HG03159 (cell line): ENCODE measurements around the gene UQCRC2.
"Not testable (repeated sequence)": the region's sequence is repeated elsewhere in the genome, so short reads cannot be mapped to it uniquely, and the experiment has no call there.

Experiments
- ATAC-seq: cut with Tn5 transposase; IDR thresholded peaks from one replicate; pipeline ENCODE4 v1.9.1; 2021; ENCODE audit warnings: mild to moderate bottlenecking, moderate library complexity; ENCODE audit not compliant: unreplicated experiment

The UQCRC2 gene

DNA sequence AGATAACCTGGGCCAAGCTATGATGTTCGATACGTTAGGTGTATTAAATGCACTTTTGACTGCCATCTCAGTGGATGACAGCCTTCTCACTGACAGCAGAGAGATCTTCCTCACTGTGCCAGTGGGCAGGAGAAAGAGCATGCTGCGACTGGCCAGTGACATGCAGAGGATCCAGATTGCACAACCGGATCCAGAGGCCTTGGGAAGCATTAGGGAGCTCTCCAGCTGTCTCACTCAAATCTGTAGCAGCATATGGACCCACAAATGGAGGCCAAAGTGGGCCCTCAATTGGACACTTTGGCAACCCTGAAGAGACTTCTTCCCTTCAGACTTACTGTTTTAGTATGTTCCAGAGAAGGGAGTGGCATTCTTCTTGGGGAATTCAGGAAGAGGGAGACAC lies 26.9 kb downstream of the UQCRC2 start:
- ATAC-seq, result no peak

- ATAC-seq, result no peak
Measured at GRCh38 chr16:21982108-21982507, 28.9 kb downstream of the UQCRC2 start.

GRCh38 chr16:21984062-21984461 lies 30.9 kb downstream of the UQCRC2 start:
- no peak for ATAC-seq

DNA sequence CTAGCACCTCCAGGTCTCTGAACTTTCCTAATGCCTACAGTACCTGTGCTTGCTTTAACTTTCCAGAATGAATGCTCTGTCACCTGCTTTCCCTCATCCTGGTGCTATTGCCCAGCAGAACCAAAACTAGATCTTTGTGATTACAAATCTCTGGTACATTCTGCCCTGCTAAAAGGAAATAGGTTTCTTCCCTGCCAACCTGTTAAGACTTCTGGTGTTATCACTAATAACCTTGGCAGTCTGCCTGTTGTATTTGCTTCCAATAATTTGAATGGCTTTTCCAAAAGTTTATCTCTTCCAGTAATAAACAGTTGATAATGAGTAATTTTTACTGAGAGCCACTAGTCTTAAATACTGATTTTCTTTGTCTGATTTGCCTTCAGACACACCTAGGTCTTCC lies 32.4 kb downstream of the UQCRC2 start:
- ATAC-seq, result no peak

- ATAC-seq, result no peak
Measured at GRCh38 chr16:21986692-21987246, 33.6 kb downstream of the UQCRC2 start.

- ATAC-seq, result no peak
Measured at GRCh38 chr16:21987498-21987897, 34.3 kb downstream of the UQCRC2 start.

GRCh38 chr16:21989133-21989532 lies 36.0 kb downstream of the UQCRC2 start:
- ATAC-seq, result no peak

GRCh38 chr16:21989751-21990150 lies 36.6 kb downstream of the UQCRC2 start:
- no peak for ATAC-seq

- ATAC-seq, result no peak
Measured at GRCh38 chr16:21990381-21990944, 37.3 kb downstream of the UQCRC2 start.

- ATAC-seq, result no peak
Measured at GRCh38 chr16:21991621-21992020, 38.5 kb downstream of the UQCRC2 start.

- no peak for ATAC-seq
Measured at GRCh38 chr16:21994856-21995465, 41.8 kb downstream of the UQCRC2 start.

DNA sequence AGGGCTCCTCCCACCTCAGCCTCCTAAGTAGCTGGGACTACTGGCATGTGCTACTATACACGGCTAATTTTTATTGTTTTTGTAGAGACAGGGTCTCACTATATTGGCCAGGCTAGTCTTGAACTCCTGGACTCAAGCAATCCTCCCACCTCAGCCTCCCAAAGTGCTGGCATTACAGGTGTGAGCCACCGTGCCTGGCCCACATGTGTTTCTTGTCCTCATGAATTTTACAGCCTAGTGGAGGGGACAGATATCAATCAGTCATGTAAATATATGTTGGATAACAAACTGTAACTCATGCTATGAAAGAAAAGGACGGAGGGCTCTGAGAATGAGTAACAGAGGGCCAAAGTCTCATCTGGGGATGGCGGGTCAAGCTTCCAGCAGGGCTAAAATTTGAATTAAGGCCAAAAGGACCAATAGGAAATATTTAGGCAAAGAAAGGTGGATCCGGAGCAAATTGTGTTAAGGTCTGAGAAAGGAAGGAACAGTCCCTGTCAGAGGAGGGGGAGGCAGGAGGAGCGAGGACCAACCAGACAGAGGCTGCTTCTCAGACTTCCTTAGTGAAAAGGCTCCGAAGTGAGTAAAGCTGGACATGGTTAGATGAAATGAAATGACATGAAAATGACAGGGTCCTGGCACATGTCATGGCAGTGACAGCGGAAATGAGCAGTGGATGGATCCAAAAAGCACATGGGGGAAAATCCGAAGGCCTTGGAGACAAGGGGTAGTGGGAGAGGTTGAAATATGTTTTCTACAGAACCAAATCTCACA lies 43.9 kb downstream of the UQCRC2 start:
- ATAC-seq, result no peak

GRCh38 chr16:21997697-21998480 lies 44.7 kb downstream of the UQCRC2 start:
- ATAC-seq, result no peak

- ATAC-seq, result no peak
Measured at GRCh38 chr16:22001591-22001990, 48.4 kb downstream of the UQCRC2 start.

DNA sequence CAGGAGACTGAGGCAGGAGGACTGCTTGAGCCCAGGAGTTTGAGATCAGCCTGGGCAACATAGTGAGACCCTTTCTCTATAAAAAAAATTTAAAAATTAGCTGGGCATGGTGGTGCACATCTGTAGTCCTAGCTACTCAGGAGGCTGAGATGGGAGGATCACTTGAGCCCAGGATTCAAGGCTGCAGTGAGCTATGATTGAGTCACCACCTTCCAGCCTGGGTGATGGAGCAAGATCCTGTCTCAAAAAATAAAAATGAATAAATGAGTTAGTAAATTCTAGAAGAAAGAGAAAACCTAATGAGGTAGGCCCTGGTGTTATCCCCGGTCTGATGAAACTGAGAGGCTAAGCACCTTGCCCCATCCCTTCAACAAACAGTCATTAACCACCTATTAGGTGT lies 48.9 kb downstream of the UQCRC2 start:
- ATAC-seq, result not testable (repeated sequence)

GRCh38 chr16:22003195-22003594 lies 50.0 kb downstream of the UQCRC2 start:
- ATAC-seq, result no peak

- no peak for ATAC-seq
Measured at GRCh38 chr16:22004341-22004740, 51.2 kb downstream of the UQCRC2 start.

DNA sequence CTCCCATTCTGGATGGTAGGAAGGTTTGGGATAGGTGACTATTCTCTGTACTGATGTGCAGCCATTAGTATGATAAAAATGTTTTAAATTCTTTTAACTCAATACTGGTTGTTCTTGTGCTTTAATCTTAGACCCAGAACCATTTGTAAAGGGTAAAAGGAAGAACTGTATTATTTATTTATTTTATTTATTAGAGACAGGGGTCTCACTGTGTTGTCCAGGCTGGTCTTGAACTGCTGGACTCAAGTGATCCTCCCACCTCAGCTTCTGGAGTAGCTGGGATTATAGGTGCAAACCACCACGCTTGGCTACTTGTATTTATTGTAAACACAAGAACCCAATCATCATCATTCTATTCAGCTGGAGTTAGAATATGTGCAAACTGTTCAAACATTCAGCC lies 52.6 kb downstream of the UQCRC2 start:
- no peak for ATAC-seq

DNA sequence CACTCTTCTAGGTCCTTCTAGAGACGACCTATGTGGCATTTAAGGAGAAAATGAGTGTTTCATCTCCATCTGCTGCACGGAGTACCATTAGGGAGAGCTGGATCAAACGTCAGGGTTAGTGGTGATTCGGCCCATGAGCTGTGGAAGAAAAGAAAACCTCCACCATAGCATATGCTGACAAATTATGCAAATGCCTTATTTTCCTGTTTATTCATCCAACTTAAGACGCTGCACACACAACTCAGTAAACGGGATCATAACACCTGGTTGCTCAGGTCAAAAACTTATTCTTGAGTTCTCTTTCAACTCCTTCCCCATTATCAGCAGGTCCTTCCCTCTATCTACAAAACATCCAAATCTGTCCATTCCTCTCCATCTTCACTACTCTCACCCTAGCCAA lies 53.5 kb downstream of the UQCRC2 start:
- no peak for ATAC-seq

DNA sequence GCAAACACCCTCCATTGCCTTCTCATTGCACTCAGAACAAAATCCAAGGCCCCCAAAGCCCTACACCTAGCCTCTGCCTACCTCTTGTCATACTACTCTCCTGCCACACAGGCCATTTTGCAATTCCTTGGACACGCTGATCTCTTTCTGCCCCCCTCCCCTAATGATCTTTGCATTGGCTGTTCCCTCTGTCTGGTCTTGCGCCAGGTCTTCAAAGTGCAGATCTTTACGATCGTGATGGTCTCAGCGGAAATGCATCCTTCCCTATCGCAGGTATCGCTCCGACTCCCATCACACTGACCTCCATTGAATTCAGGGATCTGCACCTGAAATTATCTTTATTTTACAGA lies 54.0 kb downstream of the UQCRC2 start:
- no peak for ATAC-seq

DNA sequence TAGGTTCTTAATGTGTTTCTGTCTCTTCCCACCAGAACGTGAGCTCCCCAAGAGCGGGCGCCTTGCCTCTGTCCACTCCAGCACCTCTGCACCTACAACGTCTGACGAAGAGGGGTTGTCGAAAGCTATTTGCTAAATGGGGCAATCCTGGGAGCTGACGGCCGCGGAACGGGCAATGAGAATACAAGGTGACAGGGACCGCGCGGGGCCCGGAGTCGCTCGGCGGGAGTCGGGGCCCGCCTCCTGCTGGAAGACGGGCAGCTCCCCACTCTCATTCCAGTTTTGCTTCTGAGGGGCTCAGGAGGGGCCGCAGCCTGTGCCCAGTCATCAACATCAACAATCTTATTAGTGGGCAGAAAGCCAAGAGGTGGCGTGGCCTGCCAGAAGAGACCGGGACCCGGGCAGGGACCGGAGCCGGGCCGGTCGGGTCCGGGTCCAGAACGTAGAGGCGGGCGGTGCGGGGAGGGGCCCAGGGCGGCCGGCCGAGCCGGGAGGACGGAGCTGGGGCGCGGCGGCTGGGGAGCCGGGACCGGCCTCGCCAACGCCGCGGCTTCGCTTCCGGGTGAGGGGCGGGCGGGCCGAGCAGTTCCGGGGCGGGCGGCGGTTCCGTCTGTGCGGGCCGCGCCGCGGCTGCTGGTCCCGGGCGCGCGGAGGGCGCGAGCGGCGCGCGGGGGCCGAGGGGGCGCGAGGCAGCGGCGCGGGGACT lies 54.5 kb downstream of the UQCRC2 start, which contains the start of gene MOSMO:
TSS of gene MOSMO (plus strand) at position 603 of the 706 bp plus-strand sequence. CDS start 191 bp downstream, outside the sequence.
- ATAC-seq, result peak; percentile 60
